ENCODE results near the gene GRIFIN.
A peak's percentile ranks its signal among the peaks of the same experiment; 100 is the strongest.

The GRIFIN gene

GRCh38 chr7:2516194-2516555 is 40.0 kb upstream of the GRIFIN start (continued):
- no peak for TF ChIP-seq ZIC2 (tag by site-specific recombination; IDR thresholded peaks at IDR 0.05)
- 0 out of 2 replicates have a peak, but pooled peaks have one; percentile 14 for TF ChIP-seq GLIS2 (tag by site-specific recombination; IDR thresholded peaks at IDR 0.05)
- TF ChIP-seq SCRT1 (tag by site-specific recombination; IDR thresholded peaks at IDR 0.05; ENCODE audit: borderline replicate concordance) = no peak
- TF ChIP-seq ZNF350 (tag by site-specific recombination; IDR thresholded peaks at IDR 0.05) = no peak
- no peak for TF ChIP-seq AEBP2 (tag by site-specific recombination; IDR thresholded peaks at IDR 0.05; ENCODE audit: borderline replicate concordance)

- no peak overlapping the region for H3K27ac ChIP-seq (ENCODE audit: extremely low read depth, low read depth, low read length)
- no peaks in the 10 kb centered on the region for H3K36me3 ChIP-seq (ENCODE audit: control insufficient read depth in 2 of 2, insufficient read depth in 1 of 2, low read length in 2 of 2)
- CTCF ChIA-PET = interaction anchor here (0.6 kb wide), 1 partner anchor 10 kb away, joined by 4 read pairs; no protein-coding TSS in a partner anchor
- TF ChIP-seq ZNF341 (tag by site-specific recombination; IDR thresholded peaks at IDR 0.05; ENCODE audit: low read depth) = peak; percentile 95
- TF ChIP-seq KLF7 (tag by site-specific recombination; IDR thresholded peaks at IDR 0.05; ENCODE audit: borderline replicate concordance) = no peak
- peaks cover 8% of the 10 kb centered on the region for H3K4me1 ChIP-seq (ENCODE audit: control insufficient read depth, insufficient read depth, low read length)
- H3K9me3 ChIP-seq (ENCODE audit: control insufficient read depth, insufficient read depth, low read depth, low read length) = no peaks in the 10 kb centered on the region
- POLR2A ChIA-PET = no interaction called here
- no peak overlapping the region for H3K4me3 ChIP-seq (ENCODE audit: low read depth, low read length)
These were observed 39.4 kb upstream of the GRIFIN start for GRCh38 chr7:2515424-2516193.

GRCh38 chr7:2514473-2515423 is 38.5 kb upstream of the GRIFIN start:
- H3K27ac ChIP-seq (ENCODE audit: extremely low read depth, low read depth, low read length) = no peak overlapping the region
- no peak overlapping the region for H3K4me3 ChIP-seq (ENCODE audit: low read depth, low read length)
- no peaks in the 10 kb centered on the region for H3K9me3 ChIP-seq (ENCODE audit: control insufficient read depth, insufficient read depth, low read depth, low read length)
- H3K4me1 ChIP-seq (ENCODE audit: control insufficient read depth, insufficient read depth, low read length) = peaks cover 3% of the 10 kb centered on the region; the same call in 1 of the 2 replicates
- no peaks in the 10 kb centered on the region for H3K36me3 ChIP-seq (ENCODE audit: control insufficient read depth in 2 of 2, insufficient read depth in 1 of 2, low read length in 2 of 2)
- CTCF ChIA-PET = no interaction called here
- POLR2A ChIA-PET = no interaction called here
- TF ChIP-seq YY2 (tag by site-specific recombination; IDR thresholded peaks at IDR 0.05) (no peak), ZNF366 (tag by site-specific recombination; conservative IDR thresholded peaks at IDR 0.05) (peak; percentile 99), ZNF544 (tag by site-specific recombination; IDR thresholded peaks at IDR 0.05) (no peak), YY1 (tag by site-specific recombination; IDR thresholded peaks at IDR 0.05) (no peak), ZSCAN30 (tag by site-specific recombination; IDR thresholded peaks at IDR 0.05) (no peak), HOXD13 (CRISPR knock-in tag; IDR thresholded peaks at IDR 0.05; ENCODE audit: borderline replicate concordance) (no peak), KLF16 (tag by site-specific recombination; IDR thresholded peaks at IDR 0.05) (no peak), ZNF112 (tag by site-specific recombination; IDR thresholded peaks at IDR 0.05) (no peak), ZNF362 (tag by site-specific recombination; IDR thresholded peaks at IDR 0.05) (no peak), ZSCAN16 (tag by site-specific recombination; IDR thresholded peaks at IDR 0.05) (peak; percentile 63; the same call in 1 of the 2 replicates), ZFHX2 (tag by site-specific recombination; conservative IDR thresholded peaks at IDR 0.05) (no peak), SP7 (tag by site-specific recombination; IDR thresholded peaks at IDR 0.05) (no peak), ZNF280D (tag by site-specific recombination; IDR thresholded peaks at IDR 0.05) (no peak), ZNF221 (tag by site-specific recombination; IDR thresholded peaks at IDR 0.05; ENCODE audit: borderline replicate concordance) (no peak), ZNF707 (tag by site-specific recombination; IDR thresholded peaks at IDR 0.05) (no peak), ZFP69B (tag by site-specific recombination; IDR thresholded peaks at IDR 0.05) (no peak), ZBTB17 (tag by site-specific recombination; IDR thresholded peaks at IDR 0.05) (peak; percentile 96), ZNF184 (tag by site-specific recombination; IDR thresholded peaks at IDR 0.05) (no peak), ZNF335 (tag by site-specific recombination; conservative IDR thresholded peaks at IDR 0.05) (no peak), ZNF660 (tag by site-specific recombination; IDR thresholded peaks at IDR 0.05) (no peak), ZNF529 (tag by site-specific recombination; IDR thresholded peaks at IDR 0.05; ENCODE audit: insufficient replicate concordance) (no peak)

Measured in HEK293 (cell line).